Measurements from ENCODE around the gene TAX1BP3.

TAX1BP3 gene

GRCh38 chr17:3679531-3680126 is 11.3 kb upstream of the TAX1BP3 start:
- no peaks in the 10 kb centered on the region for H3K36me3 ChIP-seq (replicated peaks; ENCODE audit: insufficient read depth, low read length)
- DNase-seq, result peak; percentile 3
- no peaks in the 10 kb centered on the region for H4K20me1 ChIP-seq (ENCODE audit: insufficient read depth, low read length)
- H3K27me3 ChIP-seq (replicated peaks; ENCODE audit: insufficient read depth, low read length), result no peaks in the 10 kb centered on the region
- H2AFZ ChIP-seq (ENCODE audit: low read length), result no peak overlapping the region
- TF ChIP-seq EZH2 (optimal IDR thresholded peaks at IDR 0.05; ENCODE audit: low read depth, low read length) (no peak), CTCF (IDR thresholded peaks at IDR 0.05; ENCODE audit: low read length) (no peak), EZH2phosphoT487 (IDR thresholded peaks at IDR 0.05; ENCODE audit: low read length) (no peak)
- H3K9me2 ChIP-seq (replicated peaks; ENCODE audit: insufficient read depth, low read length), result no peaks in the 10 kb centered on the region
- no peaks in the 10 kb centered on the region for H3F3A ChIP-seq (ENCODE audit: insufficient read depth, low read length)
- no peaks in the 10 kb centered on the region for H3K79me2 ChIP-seq (ENCODE audit: low read length)
- H3K4me2 ChIP-seq (ENCODE audit: low read depth, low read length), result no peak overlapping the region
- no peak overlapping the region for H3K27ac ChIP-seq (ENCODE audit: low read length)
- no peaks in the 10 kb centered on the region for H3K4me1 ChIP-seq (ENCODE audit: low read length)
- no peak overlapping the region for H3K9ac ChIP-seq (ENCODE audit: low read length)
- H3K9me3 ChIP-seq (replicated peaks; ENCODE audit: insufficient read depth, low read length), result no peaks in the 10 kb centered on the region
- H3K4me3 ChIP-seq (ENCODE audit: low read length), result no peak overlapping the region

GRCh38 chr17:3678821-3679530 is 10.6 kb upstream of the TAX1BP3 start:
- no peaks in the 10 kb centered on the region for H3K4me1 ChIP-seq (ENCODE audit: low read length)
- no peak for DNase-seq
- no peak overlapping the region for H3K9ac ChIP-seq (ENCODE audit: low read length)
- H3K4me3 ChIP-seq (ENCODE audit: low read length), result no peak overlapping the region
- H3K36me3 ChIP-seq (replicated peaks; ENCODE audit: insufficient read depth, low read length), result no peaks in the 10 kb centered on the region
- no peak overlapping the region for H3K4me2 ChIP-seq (ENCODE audit: low read depth, low read length)
- no peak overlapping the region for H3K27ac ChIP-seq (ENCODE audit: low read length)
- H4K20me1 ChIP-seq (ENCODE audit: insufficient read depth, low read length), result no peaks in the 10 kb centered on the region
- H2AFZ ChIP-seq (ENCODE audit: low read length), result no peak overlapping the region
- H3K27me3 ChIP-seq (replicated peaks; ENCODE audit: insufficient read depth, low read length), result no peaks in the 10 kb centered on the region
- no peaks in the 10 kb centered on the region for H3K9me2 ChIP-seq (replicated peaks; ENCODE audit: insufficient read depth, low read length)
- no peaks in the 10 kb centered on the region for H3F3A ChIP-seq (ENCODE audit: insufficient read depth, low read length)
- no peaks in the 10 kb centered on the region for H3K79me2 ChIP-seq (ENCODE audit: low read length)
- H3K9me3 ChIP-seq (replicated peaks; ENCODE audit: insufficient read depth, low read length), result no peaks in the 10 kb centered on the region
- no peak for TF ChIP-seq CTCF (IDR thresholded peaks at IDR 0.05; ENCODE audit: low read length)
- TF ChIP-seq EZH2phosphoT487 (IDR thresholded peaks at IDR 0.05; ENCODE audit: low read length), result no peak
- TF ChIP-seq EZH2 (optimal IDR thresholded peaks at IDR 0.05; ENCODE audit: low read depth, low read length), result no peak

- Histone ChIP-seq H3K9me3 (replicated peaks; ENCODE audit: insufficient read depth, low read length) (no peaks in the 10 kb centered on the region), H3F3A (ENCODE audit: insufficient read depth, low read length) (no peaks in the 10 kb centered on the region), H3K4me1 (ENCODE audit: low read length) (no peaks in the 10 kb centered on the region), H3K27ac (ENCODE audit: low read length) (no peak overlapping the region), H3K79me2 (ENCODE audit: low read length) (no peaks in the 10 kb centered on the region), H3K9me2 (replicated peaks; ENCODE audit: insufficient read depth, low read length) (no peaks in the 10 kb centered on the region), H3K9ac (ENCODE audit: low read length) (no peak overlapping the region), H3K27me3 (replicated peaks; ENCODE audit: insufficient read depth, low read length) (no peaks in the 10 kb centered on the region), H3K4me3 (ENCODE audit: low read length) (no peak overlapping the region), H3K36me3 (replicated peaks; ENCODE audit: insufficient read depth, low read length) (no peaks in the 10 kb centered on the region), H3K4me2 (ENCODE audit: low read depth, low read length) (no peak overlapping the region), H4K20me1 (ENCODE audit: insufficient read depth, low read length) (no peaks in the 10 kb centered on the region), H2AFZ (ENCODE audit: low read length) (no peak overlapping the region)
- peak; percentile 5 for DNase-seq
- no peak for TF ChIP-seq EZH2 (optimal IDR thresholded peaks at IDR 0.05; ENCODE audit: low read depth, low read length)
- no peak for TF ChIP-seq CTCF (IDR thresholded peaks at IDR 0.05; ENCODE audit: low read length)
- no peak for TF ChIP-seq EZH2phosphoT487 (IDR thresholded peaks at IDR 0.05; ENCODE audit: low read length)
These were observed 9.9 kb upstream of the TAX1BP3 start for GRCh38 chr17:3678095-3678820.
